Activated naive CD4-positive, alpha-beta T cell treated with anti-CD3 and anti-CD28 coated beads, Interleukin-2, amount 50 U/mL, for 72 hours (primary cell): ENCODE results near the gene PDGFC. TPM values are rescaled to one million over a fixed set of nuclear protein-coding genes. Genes with fewer than 3 reads are reported as not detected.

Experiments
- ATAC-seq, 2 donors: fragments of 150-1000 bp; cut with Tn5 transposase; 2 replicates each; pipeline ENCODE4 v1.10.0; 2021; ENCODE audit warnings: mild to moderate bottlenecking in 2 of 2, moderate library complexity in 2 of 2
- DNase-seq, 2 donors: peaks; one replicate each; pipeline ENCODE4 v3.0.0; 2021 to 2022; ENCODE audit warnings: low spot score in 2 of 2
- H3K27ac Mint-ChIP-seq, 2 donors: one replicate each; pipeline ENCODE4 v1.8.0; 2022; ENCODE audit warnings: mild to moderate bottlenecking in 2 of 2, mixed read lengths in 2 of 2
- H3K36me3 Mint-ChIP-seq, 2 donors: one replicate each; pipeline ENCODE4 v1.8.0; 2022; ENCODE audit warnings: mixed read lengths in 2 of 2
- H3K9me3 Mint-ChIP-seq, 2 donors: one replicate each; pipeline ENCODE4 v1.8.0; 2022; ENCODE audit warnings: mixed read lengths in 2 of 2
- total RNA-seq, 2 donors: library from RNA; stranded (reverse); gene quantifications; one replicate each; pipeline ENCODE4 v1.2.3, GENCODE V29; 2022

Gene PDGFC
- total RNA-seq, 2 donors from 2014 or later: not detected

DNA sequence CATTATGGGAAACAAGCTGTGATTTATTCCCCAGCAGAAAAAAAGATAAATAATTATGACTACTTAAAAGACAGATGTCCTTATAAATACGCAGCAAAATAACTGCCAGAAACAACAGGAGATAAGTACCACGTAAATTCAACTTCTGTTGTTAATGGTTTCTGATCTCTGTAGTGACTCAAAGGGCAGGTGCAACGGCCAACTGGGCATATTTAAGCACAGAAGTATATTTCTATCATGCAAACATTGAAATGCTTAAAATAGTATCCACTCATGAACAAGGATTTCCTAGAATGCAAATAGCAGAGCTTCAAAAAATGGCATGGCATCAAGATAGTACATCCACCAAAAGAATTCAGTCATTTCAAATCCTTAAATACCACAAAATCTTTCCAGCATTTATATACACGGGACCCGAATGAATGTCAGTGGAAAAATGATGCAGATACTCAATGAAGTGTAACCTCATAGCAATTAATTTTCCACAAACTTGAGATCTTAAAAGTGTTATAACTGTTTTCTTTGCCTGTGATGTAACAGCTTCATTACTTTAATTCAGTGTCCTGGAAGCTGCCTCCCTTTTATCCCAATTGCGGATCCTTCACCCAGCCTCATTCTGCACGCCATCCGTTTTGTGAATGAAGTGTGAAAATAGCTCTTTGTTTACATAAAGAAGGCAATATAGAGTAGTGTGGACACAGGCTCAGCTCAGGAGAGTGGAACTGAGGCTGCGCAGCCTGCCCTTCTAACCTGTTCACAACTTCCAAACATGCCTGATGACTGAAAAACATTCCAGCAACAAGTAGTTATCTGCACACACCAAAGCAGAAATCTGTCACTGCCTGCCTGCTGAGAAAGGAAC is 10.2 kb downstream of the PDGFC start:
- no peaks in the 10 kb centered on the region for H3K36me3 Mint-ChIP-seq
- H3K27ac Mint-ChIP-seq: no peak overlapping the region
- H3K9me3 Mint-ChIP-seq: peaks cover 5 to 8% of the 10 kb centered on the region in 2 donors
- ATAC-seq (no peak), DNase-seq (no peak)

DNA sequence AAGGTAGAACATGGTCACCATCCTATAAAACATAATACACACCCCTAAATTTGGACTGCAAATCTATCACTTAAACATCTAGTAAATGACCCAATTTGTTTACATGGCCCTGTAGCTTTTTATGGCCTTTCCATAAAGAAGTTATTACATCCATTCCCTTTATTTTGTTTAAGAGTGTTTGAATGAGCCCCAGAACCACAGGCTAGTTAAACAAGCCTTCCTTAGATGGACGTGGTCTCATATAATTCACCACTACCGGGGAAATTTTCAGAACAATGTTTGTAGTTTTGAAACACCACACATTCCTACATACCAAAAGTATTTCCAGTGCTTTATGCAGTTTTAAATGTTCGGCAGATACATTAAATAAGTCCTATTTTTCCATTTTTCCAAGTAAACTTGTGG is 12.3 kb downstream of the PDGFC start:
- Mint-ChIP-seq H3K9me3 (peaks cover 9 to 12% of the 10 kb centered on the region in 2 donors), H3K36me3 (no peaks in the 10 kb centered on the region), H3K27ac (no peak overlapping the region)
- no peak for ATAC-seq
- DNase-seq: no peak

DNA sequence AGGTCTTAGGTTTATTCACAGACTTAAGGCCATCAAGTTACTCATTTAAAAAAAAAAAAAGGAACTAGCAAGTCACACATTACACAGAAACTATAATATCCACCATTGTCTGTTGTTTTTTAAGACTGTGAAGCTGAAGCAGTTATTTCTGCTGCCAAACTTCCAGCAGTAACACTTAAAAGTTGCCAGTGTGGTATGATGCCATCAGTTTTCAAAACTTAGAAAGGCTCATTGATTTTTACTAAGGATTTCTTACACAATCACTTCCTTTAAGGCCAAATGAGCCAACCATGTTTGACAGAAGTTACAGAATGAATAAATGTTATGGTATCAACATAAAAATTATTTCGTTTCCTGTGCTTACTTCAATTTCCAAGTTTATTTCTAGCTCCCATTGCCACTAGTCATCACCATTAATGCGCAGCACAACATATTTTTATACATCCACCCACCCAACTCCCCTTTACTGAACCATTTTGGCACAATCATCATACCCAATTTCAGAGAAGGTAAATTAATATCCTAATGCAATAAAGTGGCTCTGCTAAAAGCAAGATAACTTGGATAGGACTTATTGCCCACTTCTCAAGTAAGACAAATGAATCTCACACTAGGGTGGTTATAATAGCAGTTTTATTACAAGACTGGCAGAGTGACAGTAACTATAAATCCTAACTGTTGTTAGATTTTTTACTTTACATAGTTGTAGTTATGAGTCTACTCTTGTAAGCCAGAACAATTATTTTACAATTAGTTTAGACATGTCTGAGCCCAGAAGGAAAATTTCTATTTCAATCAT is 13.1 kb downstream of the PDGFC start:
- ATAC-seq (no peak), DNase-seq (no peak)
- Mint-ChIP-seq H3K9me3 (peaks cover 9 to 12% of the 10 kb centered on the region in 2 donors), H3K27ac (no peak overlapping the region), H3K36me3 (no peaks in the 10 kb centered on the region)

DNA sequence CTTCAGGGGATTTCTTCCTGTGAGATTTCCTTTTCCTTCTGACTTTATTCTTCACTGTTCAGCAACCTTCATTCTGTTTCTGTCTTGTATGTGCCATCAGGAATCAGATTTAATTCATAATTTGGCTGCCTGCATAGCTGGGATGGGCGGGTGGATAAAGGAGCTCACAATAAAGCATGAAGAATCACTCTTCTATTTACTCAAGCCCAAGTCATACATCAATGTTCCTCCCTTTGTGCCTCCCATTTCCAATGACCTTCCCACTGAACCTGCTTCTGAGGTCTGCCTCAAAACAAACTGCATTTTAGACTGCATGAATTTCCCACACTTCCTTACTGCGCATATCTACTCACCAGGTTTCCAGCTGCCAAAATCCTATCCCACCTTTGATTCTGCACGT is 14.0 kb downstream of the PDGFC start:
- Mint-ChIP-seq H3K9me3 (peaks cover 9 to 12% of the 10 kb centered on the region in 2 donors), H3K27ac (no peak overlapping the region), H3K36me3 (no peaks in the 10 kb centered on the region)
- ATAC-seq (no peak), DNase-seq (no peak)

- DNase-seq: no peak
- Mint-ChIP-seq H3K36me3 (no peaks in the 10 kb centered on the region), H3K9me3 (peaks cover 8 to 9% of the 10 kb centered on the region in 2 donors), H3K27ac (no peak overlapping the region)
- no peak for ATAC-seq
These were observed 14.7 kb downstream of the PDGFC start for GRCh38 chr4:156956826-156957368.

GRCh38 chr4:156956359-156956758 is 15.2 kb downstream of the PDGFC start:
- DNase-seq: no peak

DNA sequence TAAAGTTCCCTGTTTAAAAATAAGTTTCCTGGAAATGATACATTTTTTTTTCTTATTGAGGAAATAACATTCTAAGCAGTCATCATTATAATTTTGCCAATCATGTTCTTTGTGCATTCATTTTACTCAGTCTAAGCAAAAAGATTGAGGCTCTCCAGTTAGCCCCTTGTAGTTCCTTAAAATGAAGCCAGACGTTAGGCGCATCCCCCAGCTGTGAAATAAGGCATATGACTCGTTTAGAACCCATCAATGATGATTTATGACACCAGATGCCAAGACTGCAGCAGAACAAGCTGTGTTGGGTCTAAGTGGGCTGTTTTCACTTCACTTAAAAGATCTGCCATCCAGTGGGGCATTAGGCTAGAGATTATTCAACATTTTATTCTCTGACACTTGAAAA is 17.0 kb downstream of the PDGFC start:
- no peaks in the 10 kb centered on the region for H3K36me3 Mint-ChIP-seq
- no peak for DNase-seq
- H3K27ac Mint-ChIP-seq: no peak overlapping the region
- no peak for ATAC-seq
- H3K9me3 Mint-ChIP-seq: peaks cover 8 to 9% of the 10 kb centered on the region in 2 donors

More at GRCh38 chr4:156956359-156956758, 15.2 kb downstream of the PDGFC start:
- Mint-ChIP-seq H3K36me3 (no peaks in the 10 kb centered on the region), H3K9me3 (peaks cover 8 to 9% of the 10 kb centered on the region in 2 donors), H3K27ac (no peak overlapping the region)
- ATAC-seq: no peak

GRCh38 chr4:156953951-156954350 is 17.6 kb downstream of the PDGFC start:
- Mint-ChIP-seq H3K36me3 (no peaks in the 10 kb centered on the region), H3K9me3 (peaks cover 8 to 9% of the 10 kb centered on the region in 2 donors), H3K27ac (no peak overlapping the region)
- ATAC-seq: no peak
- no peak for DNase-seq

- Mint-ChIP-seq H3K36me3 (no peaks in the 10 kb centered on the region), H3K9me3 (peaks cover 8 to 9% of the 10 kb centered on the region in 2 donors), H3K27ac (no peak overlapping the region)
- no peak for ATAC-seq
- DNase-seq: no peak
These were observed 18.6 kb downstream of the PDGFC start for GRCh38 chr4:156953001-156953400.

GRCh38 chr4:156952078-156952759 is 19.4 kb downstream of the PDGFC start:
- peaks cover 7% of the 10 kb centered on the region in 2 donors for H3K9me3 Mint-ChIP-seq
- ATAC-seq (no peak), DNase-seq (no peak)
- H3K27ac Mint-ChIP-seq: no peak overlapping the region
- no peaks in the 10 kb centered on the region for H3K36me3 Mint-ChIP-seq

- no peaks in the 10 kb centered on the region for H3K36me3 Mint-ChIP-seq
- peaks cover 4% of the 10 kb centered on the region in 2 donors for H3K9me3 Mint-ChIP-seq
- H3K27ac Mint-ChIP-seq: no peak overlapping the region
- ATAC-seq (no peak), DNase-seq (no peak)
These were observed 20.7 kb downstream of the PDGFC start for GRCh38 chr4:156950948-156951347.

- H3K27ac Mint-ChIP-seq: no peak overlapping the region
- H3K36me3 Mint-ChIP-seq: no peaks in the 10 kb centered on the region
- DNase-seq (no peak), ATAC-seq (no peak)
- peaks cover 4% of the 10 kb centered on the region in 2 donors for H3K9me3 Mint-ChIP-seq
These were observed 21.5 kb downstream of the PDGFC start for GRCh38 chr4:156950090-156950489.

- H3K9me3 Mint-ChIP-seq: peaks cover 4 to 6% of the 10 kb centered on the region in 2 donors
- ATAC-seq: no peak
These were observed 22.2 kb downstream of the PDGFC start for GRCh38 chr4:156949373-156949814.

DNA sequence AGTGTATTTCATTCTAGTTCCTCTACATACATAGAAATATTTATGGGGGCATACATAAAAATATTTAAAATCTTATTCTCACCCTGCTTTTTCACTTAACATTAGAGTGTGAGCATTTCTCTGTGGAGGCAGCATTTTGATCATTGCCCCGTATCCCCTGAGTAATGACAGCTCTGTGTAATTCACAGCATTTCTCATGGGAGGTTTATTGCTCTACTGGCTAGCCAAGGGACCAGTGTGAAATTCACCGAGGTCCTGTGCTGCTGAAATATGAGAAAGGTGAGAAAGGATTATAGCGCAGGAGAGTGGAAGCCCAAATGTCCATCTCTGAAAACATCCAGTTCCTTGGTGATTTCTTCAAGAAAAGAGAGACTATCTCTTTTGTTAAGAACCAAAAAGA is 22.9 kb downstream of the PDGFC start:
- no peak for ATAC-seq
- Mint-ChIP-seq H3K36me3 (no peaks in the 10 kb centered on the region), H3K27ac (no peak overlapping the region), H3K9me3 (peaks cover 4 to 6% of the 10 kb centered on the region in 2 donors)
- DNase-seq: no peak

More at GRCh38 chr4:156949373-156949814, 22.2 kb downstream of the PDGFC start:
- no peak for DNase-seq
- Mint-ChIP-seq H3K36me3 (no peaks in the 10 kb centered on the region), H3K27ac (peak overlapping the region in 1 of 2 donors; percentile 57)

- H3K36me3 Mint-ChIP-seq: no peaks in the 10 kb centered on the region
- peaks cover 4 to 10% of the 10 kb centered on the region in 2 donors for H3K9me3 Mint-ChIP-seq
- DNase-seq (no peak), ATAC-seq (no peak)
- H3K27ac Mint-ChIP-seq: no peak overlapping the region
These were observed 23.5 kb downstream of the PDGFC start for GRCh38 chr4:156948133-156948532.
